Activated CD8-positive, alpha-beta memory T cell treated with anti-CD3 and anti-CD28 coated beads, Interleukin-2, amount 50 U/mL, for 1 hour (primary cell): ENCODE data around the gene CSH2.

Experiments used
- DNase-seq: peaks from one replicate; pipeline ENCODE4 v3.0.0-alpha.2; 2020; ENCODE audit errors: extremely low read depth

CSH2 gene

GRCh38 chr17:63834431-63835166 is 38.9 kb downstream of the CSH2 start:
- peak; percentile 32 for DNase-seq

DNA sequence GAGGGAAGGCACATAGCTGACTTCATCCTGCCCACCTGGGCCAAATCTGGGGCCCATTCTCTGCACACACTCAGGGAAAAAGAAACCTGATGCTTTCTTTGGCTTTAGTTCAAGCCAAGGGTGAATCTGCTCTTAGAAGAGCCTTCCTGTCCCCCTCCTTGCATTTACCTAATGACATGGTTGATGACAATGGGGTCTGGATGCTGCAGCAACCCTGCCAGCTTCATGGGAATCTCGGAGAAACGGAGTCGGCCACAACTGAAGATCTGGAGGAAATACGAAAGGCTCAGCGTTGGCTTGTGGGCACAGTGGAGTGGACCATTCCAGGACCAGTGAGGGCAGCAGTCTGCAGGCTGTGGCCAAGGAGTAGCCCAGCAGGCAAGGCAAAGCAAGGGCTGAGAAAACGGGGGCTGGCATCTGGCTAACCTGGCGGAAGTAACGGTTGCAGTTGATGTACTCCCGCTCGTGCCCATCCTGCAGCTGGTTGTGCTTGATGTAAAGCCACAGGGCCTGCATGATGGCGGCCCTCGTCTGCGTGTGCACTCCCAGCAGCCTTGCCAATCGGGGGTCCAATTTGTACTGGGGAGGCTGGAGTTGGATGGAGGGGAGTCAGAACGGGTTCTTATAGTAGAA is 39.6 kb downstream of the CSH2 start:
- DNase-seq, result no peak

GRCh38 chr17:63833026-63833740 is 40.3 kb downstream of the CSH2 start:
- no peak for DNase-seq

DNA sequence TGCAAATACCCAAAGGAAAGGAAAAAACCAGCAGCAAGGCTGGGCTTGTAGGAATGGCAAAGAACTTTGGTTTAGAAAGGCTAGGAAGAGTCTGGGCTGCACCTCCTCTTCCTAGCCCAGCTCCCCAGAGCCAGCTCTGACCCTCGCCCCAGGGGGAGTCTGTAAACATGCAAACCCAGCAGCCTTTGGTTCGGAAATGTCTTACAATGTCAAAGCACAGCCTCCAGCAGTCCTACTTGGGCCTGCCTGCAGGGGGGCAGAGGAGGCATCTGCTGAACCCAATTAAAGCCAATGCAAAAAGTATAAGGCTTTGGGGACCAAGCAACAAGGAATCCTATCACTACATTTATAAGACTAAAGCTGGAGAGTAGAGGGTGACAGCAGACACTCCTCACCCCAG is 41.0 kb downstream of the CSH2 start:
- DNase-seq, result no peak

DNA sequence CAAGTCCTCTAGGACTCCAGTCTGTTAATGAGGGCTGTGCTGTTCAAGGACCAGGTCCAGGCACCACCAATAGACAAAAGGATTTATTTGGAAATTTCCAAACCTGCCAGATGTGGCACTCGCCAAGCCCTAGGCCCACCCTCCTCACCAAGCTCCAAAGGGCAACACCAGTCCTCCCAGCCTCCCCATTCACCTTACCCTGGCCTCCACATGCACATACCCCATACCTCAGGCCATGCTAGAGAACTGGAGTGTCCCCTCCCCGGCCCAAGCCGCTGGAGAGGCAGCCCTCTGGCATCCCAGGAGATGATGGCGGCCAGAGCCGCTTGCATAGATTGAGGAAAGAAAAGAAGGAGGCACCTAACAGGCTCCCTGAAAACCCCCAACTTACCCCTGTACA is 41.5 kb downstream of the CSH2 start:
- no peak for DNase-seq

- DNase-seq, result no peak
These were observed 42.0 kb downstream of the CSH2 start for GRCh38 chr17:63831505-63831904.

DNA sequence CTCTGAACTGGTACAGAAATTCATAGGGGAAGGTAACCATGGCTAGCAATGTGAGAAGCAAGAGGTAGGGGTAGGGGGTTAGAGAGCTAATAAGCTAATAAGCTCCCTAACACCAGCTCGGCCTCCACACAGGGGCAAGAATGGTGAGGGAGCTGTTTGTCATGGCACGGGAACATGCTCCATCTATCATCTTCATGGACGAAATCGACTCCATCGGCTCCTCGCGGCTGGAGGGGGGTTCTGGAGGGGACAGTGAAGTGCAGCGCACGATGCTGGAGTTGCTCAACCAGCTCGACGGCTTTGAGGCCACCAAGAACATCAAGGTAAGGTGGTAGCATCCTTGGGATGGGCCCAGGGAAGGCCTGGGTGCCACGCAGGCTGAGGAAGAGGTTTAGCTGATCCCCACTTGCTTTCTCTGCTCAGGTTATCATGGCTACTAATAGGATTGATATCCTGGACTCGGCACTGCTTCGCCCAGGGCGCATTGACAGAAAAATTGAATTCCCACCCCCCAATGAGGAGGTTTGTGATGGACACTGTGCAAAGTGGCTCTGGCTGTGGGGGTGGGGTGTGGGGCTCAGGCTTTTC is 42.5 kb downstream of the CSH2 start:
- DNase-seq, result no peak

DNA sequence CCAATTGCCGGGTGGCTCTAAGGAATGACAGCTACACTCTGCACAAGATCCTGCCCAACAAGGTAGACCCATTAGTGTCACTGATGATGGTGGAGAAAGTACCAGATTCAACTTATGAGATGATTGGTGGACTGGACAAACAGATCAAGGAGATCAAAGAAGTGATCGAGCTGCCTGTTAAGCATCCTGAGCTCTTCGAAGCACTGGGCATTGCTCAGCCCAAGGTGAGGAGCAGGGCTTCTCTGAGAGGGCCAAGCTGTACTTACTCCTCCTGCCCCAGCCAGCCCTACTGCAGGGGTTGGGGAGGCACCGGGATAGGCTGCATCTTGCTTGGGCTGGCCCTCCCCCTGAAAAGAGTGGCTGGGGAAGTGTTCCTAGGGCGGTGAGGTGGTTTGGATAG is 43.2 kb downstream of the CSH2 start:
- DNase-seq, result no peak

DNA sequence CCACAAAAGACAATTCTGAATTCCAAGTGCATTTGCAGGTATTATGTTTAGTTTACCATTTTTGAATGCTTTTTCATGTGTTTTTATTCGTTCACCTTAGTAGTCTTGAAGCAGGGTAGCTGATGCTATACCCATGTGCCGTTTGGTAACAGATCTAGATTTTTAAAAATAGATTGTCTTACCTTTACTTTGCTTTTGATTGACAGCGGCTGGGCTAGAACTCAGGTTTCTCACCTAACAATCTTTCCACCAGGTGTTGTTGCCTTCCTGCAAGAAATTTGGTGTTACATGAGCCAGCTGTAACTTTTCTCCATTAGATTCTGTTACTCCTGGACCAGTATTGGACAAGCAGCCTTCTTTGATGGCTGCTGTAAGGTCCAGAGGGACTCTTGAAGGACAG is 44.5 kb downstream of the CSH2 start:
- no peak for DNase-seq

DNA sequence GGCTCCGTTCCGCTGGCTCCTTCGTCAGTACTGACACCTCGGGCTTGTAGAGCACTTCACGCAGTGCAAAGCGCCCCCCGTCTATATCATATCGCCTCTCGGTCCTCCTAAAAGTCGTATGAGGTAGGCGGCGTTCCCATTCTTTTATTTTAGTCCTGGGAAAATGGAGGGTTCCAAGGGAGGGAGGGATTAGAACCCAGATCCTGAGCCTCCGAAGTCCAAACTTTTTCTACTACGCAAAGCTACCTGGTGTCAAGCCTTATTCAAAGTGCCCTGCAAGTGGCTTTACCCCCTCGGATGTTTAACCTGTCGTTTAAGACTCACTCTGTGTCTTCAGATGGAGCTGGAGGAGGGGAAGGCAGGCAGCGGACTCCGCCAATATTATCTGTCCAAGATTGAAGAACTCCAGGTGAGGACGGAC is 45.7 kb downstream of the CSH2 start:
- no peak for DNase-seq

GRCh38 chr17:63827002-63827800 is 46.3 kb downstream of the CSH2 start, which contains the start of the genes FTSJ3 and PSMC5:
Gene FTSJ3 (minus strand): TSS chr17:63827663. CDS start chr17:63826902, 761 bp downstream.
Gene PSMC5 (plus strand): TSS chr17:63827431. CDS start chr17:63827491, 60 bp downstream.
- peak; percentile 87 for DNase-seq

DNA sequence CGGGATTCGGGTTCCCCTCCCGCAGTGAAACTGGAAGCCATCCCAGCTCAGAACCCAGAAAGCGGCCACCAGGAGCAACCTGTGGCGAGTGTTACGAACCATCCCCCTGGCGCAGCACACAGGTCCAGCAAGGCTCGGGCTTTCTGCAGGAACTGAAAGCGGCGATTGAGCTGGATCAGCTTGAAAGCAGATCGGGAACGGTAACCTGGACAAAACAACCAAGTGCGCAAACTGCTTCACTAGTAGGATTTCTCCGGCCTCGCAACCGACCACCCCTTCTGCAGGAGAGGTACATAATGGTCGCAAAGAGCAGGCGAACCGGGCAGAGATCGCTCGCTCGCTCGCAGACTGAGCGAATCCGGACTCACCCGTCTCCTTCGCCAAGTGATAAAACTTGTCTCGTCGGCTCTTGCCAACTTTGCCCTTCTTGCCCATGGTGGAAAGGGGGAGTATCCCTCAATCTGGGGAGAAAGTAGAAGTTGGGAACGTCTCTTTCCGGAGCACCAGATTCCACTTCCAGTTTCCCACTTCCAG is 46.9 kb downstream of the CSH2 start:
- no peak for DNase-seq

- no peak for DNase-seq
These were observed 49.1 kb downstream of the CSH2 start for GRCh38 chr17:63824362-63824761.

DNA sequence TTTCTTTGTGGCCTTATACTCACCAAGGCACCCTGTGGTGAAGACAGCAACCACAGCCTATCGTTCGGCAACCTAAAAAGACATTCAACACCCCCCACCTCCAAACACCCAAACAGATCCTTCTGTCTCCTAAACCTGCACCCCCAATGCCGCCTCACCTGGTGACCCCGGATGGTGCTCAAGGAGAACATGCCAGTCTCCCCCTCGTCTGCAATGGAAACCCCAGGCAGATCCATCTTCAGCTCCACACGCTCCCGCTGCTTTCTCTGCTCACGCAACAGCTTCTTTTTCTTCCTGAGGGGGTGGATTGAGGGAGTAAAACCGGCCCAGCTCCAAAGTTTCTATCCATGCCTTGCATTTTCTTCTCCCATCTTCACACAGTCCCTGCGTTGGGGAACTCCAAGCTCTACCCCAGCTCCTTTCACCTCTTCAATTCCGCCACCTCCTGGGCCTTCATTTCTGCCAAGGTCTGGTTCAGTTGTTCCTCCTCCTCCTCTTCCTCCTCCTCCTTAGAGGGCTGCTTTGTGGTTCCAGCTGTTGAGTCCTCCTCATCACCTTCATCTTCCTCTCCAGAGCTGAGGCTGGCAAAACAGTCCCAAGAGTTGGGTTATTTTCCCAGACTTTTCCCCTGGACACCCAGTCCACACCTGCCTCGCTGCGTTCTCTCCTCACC is 49.7 kb downstream of the CSH2 start:
- DNase-seq, result no peak

- no peak for DNase-seq
These were observed 50.9 kb downstream of the CSH2 start for GRCh38 chr17:63822537-63822936.
